NCI-H128 (cell line): ENCODE measurements around the gene IKZF1.

Experiments
- DNase-seq: peaks from one replicate; lab custom pipeline; 2025; ENCODE audit not compliant: unreplicated experiment; lab: John Stamatoyannopoulos, UW

The IKZF1 gene

GRCh38 chr7:50369143-50370026 lies 64.9 kb downstream of the IKZF1 start:
- peak; percentile 29 for DNase-seq

- no peak for DNase-seq
These were observed 66.4 kb downstream of the IKZF1 start for GRCh38 chr7:50370884-50371283.

- no peak for DNase-seq
These were observed 67.1 kb downstream of the IKZF1 start for GRCh38 chr7:50371551-50372021.

GRCh38 chr7:50372923-50373322 lies 68.4 kb downstream of the IKZF1 start:
- no peak for DNase-seq

- DNase-seq = no peak
These were observed 71.7 kb downstream of the IKZF1 start for GRCh38 chr7:50376056-50376820.

- DNase-seq = no peak
These were observed 72.8 kb downstream of the IKZF1 start for GRCh38 chr7:50377356-50377755.

- DNase-seq = no peak
These were observed 74.6 kb downstream of the IKZF1 start for GRCh38 chr7:50379082-50379481.

- DNase-seq = no peak
These were observed 75.0 kb downstream of the IKZF1 start for GRCh38 chr7:50379539-50379938.

GRCh38 chr7:50382455-50382854 lies 77.9 kb downstream of the IKZF1 start:
- no peak for DNase-seq

GRCh38 chr7:50387351-50387750 lies 82.8 kb downstream of the IKZF1 start:
- no peak for DNase-seq

- DNase-seq = no peak
These were observed 85.4 kb downstream of the IKZF1 start for GRCh38 chr7:50389961-50390360.

GRCh38 chr7:50391386-50391785 lies 86.9 kb downstream of the IKZF1 start:
- no peak for DNase-seq

GRCh38 chr7:50393076-50393475 lies 88.6 kb downstream of the IKZF1 start:
- DNase-seq = no peak

GRCh38 chr7:50393547-50394252 lies 89.2 kb downstream of the IKZF1 start:
- no peak for DNase-seq

- DNase-seq = no peak
These were observed 89.8 kb downstream of the IKZF1 start for GRCh38 chr7:50394315-50394714.

GRCh38 chr7:50396856-50397255 lies 92.3 kb downstream of the IKZF1 start:
- DNase-seq = no peak

GRCh38 chr7:50397320-50397970 lies 92.9 kb downstream of the IKZF1 start:
- no peak for DNase-seq

GRCh38 chr7:50397971-50398324 lies 93.4 kb downstream of the IKZF1 start:
- DNase-seq = no peak

- no peak for DNase-seq
These were observed 94.7 kb downstream of the IKZF1 start for GRCh38 chr7:50399206-50399605.

- DNase-seq = no peak
These were observed 95.1 kb downstream of the IKZF1 start for GRCh38 chr7:50399635-50400034.

GRCh38 chr7:50400114-50400513 lies 95.6 kb downstream of the IKZF1 start:
- no peak for DNase-seq
